Adrenal gland (tissue), 12 donors: Measurements from ENCODE around the gene PPP1R14B. TPM values are rescaled to one million over a fixed set of nuclear protein-coding genes. Genes with fewer than 3 reads are reported as not detected.

Experiments
- DNase-seq, 7 donors: peaks; one replicate each; pipeline ENCODE4 v3.0.0-alpha.2; 2019 to 2020
- H3K27ac ChIP-seq, 5 donors: fragments of 200-600 bp; sonication (generic) in 4 of 5; 1 replicate in 3 of 5; 2 replicates in 2 of 5; pipeline versions ENCODE4 v1.5.1 to v1.8.0; 2016 to 2020; ENCODE audit warnings: mild to moderate bottlenecking in 1 of 5
- H3K27me3 ChIP-seq: fragments of 200-600 bp; 2 replicates; pipeline ENCODE4 v1.8.0; 2021
- H3K36me3 ChIP-seq, 2 donors: fragments of 200-600 bp; replicated peaks in 1 of 2; 1 replicate in 1 of 2; 2 replicates in 1 of 2; pipeline versions ENCODE4 v1.5.1 to v1.8.0; 2018 to 2022
- H3K4me1 ChIP-seq, 2 donors: fragments of 200-600 bp; replicated peaks in 1 of 2; 1 replicate in 1 of 2; 2 replicates in 1 of 2; pipeline versions ENCODE4 v1.5.1 to v1.8.0; 2018 to 2021
- H3K4me3 ChIP-seq, 4 donors: fragments of 200-600 bp; sonication (generic) in 3 of 4; one replicate each; pipeline ENCODE4 v1.5.1; 2016 to 2018
- H3K9me3 ChIP-seq, 3 donors: fragments of 200-600 bp; sonication (generic) in 1 of 3; replicated peaks in 1 of 3; 1 replicate in 2 of 3; 2 replicates in 1 of 3; pipeline versions ENCODE4 v1.5.1 to v1.8.0; 2016 to 2021
- CTCF ChIP-seq, 6 experiments: fragments of 450-650 bp in 4 of 6; fragments of 200-600 bp in 2 of 6; sonication (generic) in 1 of 6; IDR thresholded peaks; 1 replicate in 5 of 6; 2 replicates in 1 of 6; pipeline versions ENCODE4 v1.5.1 to v1.8.0; 2016 to 2021; ENCODE audit warnings: antibody characterized with exemption in 6 of 6, mild to moderate bottlenecking in 2 of 6, moderate library complexity in 1 of 6
- POLR2A ChIP-seq, 2 donors: fragments of 450-650 bp; IDR thresholded peaks; one replicate each; pipeline ENCODE4 v1.6.1; 2017; ENCODE audit warnings: antibody characterized with exemption in 2 of 2, mild to moderate bottlenecking in 2 of 2, moderate library complexity in 1 of 2
- WGBS, 4 donors: extraction: QIAGEN DNeasy Blood & Tissue Kit in 2 of 4; methylation state at CpG; one replicate each; pipeline versions ENCODE4 v1.1.5 to v1.1.7; 2013 to 2017; 5-methylcytosine and 5-hydroxymethylcytosine counted together
- intact Hi-C, 2 donors: fragments of 100-400 bp; cut with DNase I; formaldehyde crosslinking; loops; one replicate each; pipeline versions ENCODE4 v1.14.1 to v1.15.0; 2022 to 2023
- polyA plus RNA-seq, 3 donors: library from polyadenylated mRNA; stranded (reverse); fragments of 200-250 nt in 2 of 3; fragments of 350-450 nt in 1 of 3; fragmentation: Illumina TruSeq in 1 of 3; extraction: RNeasy Lipid Tissue Mini Kit (QIAGEN cat#74804) in 1 of 3; gene quantifications; one replicate each; pipeline ENCODE4 v1.2.3, GENCODE V29; 2013 to 2014
- total RNA-seq, 9 donors: library from RNA; depleted of rRNA in 4 of 9; stranded (reverse); fragments of >200 nt in 4 of 9; fragments of 120-200 nt in 1 of 9; fragmentation: NEBNext Ultra II Directional in 1 of 9; extraction: Animal tissue kit (Norgen Biotek cat#: 25700) in 1 of 9; gene quantifications; one replicate each; pipeline versions ENCODE4 v1.1.0 to v1.2.4, GENCODE V29; 2013 to 2023
- donor health status: healthy with polysubstance abuse.
- donor health status: Bipolar disorder and iron deficiency.
- donor health status: DM: yes; HTN: yes; CAD: no.
- donor health status: DM: no; HTN: no; CAD: no.
- donor health status: DM: no; HTN: no; CAD: no.
- donor health status: DM: yes; HTN: yes; CAD: no.

PPP1R14B gene
- total and polyA plus RNA-seq, 12 donors = 77.2 to 331 (median 131) TPM

GRCh38 chr11:64295760-64296159 lies 49.0 kb upstream of the PPP1R14B start:
- WGBS, 4 donors = 80 to 94% (median 87%) methylated on average over 4 of the region's 4 CpGs
- Histone ChIP-seq H3K27me3 (peaks cover 63% of the 10 kb centered on the region), H3K36me3 (no peaks in the 10 kb centered on the region), H3K4me1 (peaks cover 18 to 30% of the 10 kb centered on the region in 2 donors), H3K9me3 (no peaks in the 10 kb centered on the region), H3K27ac (no peak overlapping the region), H3K4me3 (no peak overlapping the region)
- TF ChIP-seq POLR2A (IDR thresholded peaks at IDR 0.05) (no peak), CTCF (IDR thresholded peaks at IDR 0.05) (no peak)
- DNase-seq = no peak
- intact Hi-C loops = loop anchor here in 1 of 2 donors (5.0 to 10.0 kb wide), 2 partner anchors 88 to 291 kb away; partner anchors contain the start of gene FERMT3

DNA sequence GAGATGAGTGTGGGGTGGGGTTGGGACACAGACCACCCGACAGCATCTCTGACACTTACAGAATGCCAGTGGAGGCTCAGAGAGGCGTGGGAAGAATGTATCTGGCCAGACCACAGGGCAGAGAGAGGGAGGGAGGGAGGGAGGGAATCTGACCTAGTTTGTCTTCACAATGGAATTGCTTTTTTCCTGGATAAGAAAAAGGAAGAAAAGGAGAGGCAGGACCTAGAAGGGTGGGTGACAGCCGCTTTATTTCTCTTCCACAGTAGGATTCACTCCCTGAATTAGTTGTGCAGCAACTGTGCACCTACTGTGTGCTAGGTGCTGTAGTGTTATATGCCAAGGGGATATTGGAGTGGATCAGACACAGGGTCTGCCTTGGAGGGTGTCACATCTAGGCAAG lies 48.0 kb upstream of the PPP1R14B start:
- TF ChIP-seq CTCF (IDR thresholded peaks at IDR 0.05) (no peak), POLR2A (IDR thresholded peaks at IDR 0.05) (no peak)
- peaks cover 61% of the 10 kb centered on the region for H3K27me3 ChIP-seq
- WGBS, 4 donors = 37 to 54% (median 40%) methylated on average over 3 of the region's 3 CpGs
- peaks cover 8 to 20% of the 10 kb centered on the region in 2 donors for H3K4me1 ChIP-seq
- H3K27ac ChIP-seq = no peak overlapping the region
- intact Hi-C loops = loop anchor here in 1 of 2 donors (5.0 to 10.0 kb wide), 2 partner anchors 87 to 290 kb away; partner anchors contain the start of gene FERMT3
- H3K36me3 ChIP-seq = no peaks in the 10 kb centered on the region
- no peaks in the 10 kb centered on the region for H3K9me3 ChIP-seq
- no peak overlapping the region for H3K4me3 ChIP-seq
- DNase-seq = no peak

DNA sequence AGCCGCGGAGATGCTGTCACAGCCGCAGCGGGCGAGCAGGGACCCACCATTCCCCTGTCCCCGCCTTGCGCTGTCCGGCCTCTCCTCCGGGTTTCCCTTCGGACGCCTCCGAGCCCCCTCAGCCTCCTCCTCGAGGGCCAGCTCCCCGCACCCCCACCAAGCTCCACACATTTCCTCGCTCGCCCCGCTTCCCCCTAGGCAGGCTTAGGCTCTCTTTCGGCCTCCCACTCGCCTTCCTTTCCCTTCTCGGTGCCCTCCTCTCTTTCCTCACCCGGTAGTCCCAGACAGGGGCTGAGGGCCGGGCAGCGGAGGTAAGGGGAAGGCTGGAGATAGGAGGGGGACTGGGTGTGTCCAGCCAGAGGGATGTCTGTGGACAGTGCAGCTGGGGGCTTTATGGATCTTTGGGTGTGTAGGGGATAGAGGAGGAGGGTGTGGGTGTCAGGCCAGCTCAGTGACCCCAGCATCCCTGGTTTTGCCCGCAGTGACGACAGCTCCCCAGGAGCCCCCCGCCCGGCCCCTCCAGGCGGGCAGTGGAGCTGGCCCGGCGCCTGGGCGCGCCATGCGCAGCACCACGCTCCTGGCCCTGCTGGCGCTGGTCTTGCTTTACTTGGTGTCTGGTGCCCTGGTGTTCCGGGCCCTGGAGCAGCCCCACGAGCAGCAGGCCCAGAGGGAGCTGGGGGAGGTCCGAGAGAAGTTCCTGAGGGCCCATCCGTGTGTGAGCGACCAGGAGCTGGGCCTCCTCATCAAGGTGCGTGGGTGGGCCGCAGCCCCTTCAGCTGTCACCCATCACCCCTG lies 45.9 kb upstream of the PPP1R14B start:
- intact Hi-C loops = loop anchor here in 1 of 2 donors (10.0 kb wide), 1 partner anchor 288 kb away; no protein-coding TSS in a partner anchor
- H3K4me3 ChIP-seq = no peak overlapping the region
- no peak for TF ChIP-seq POLR2A (IDR thresholded peaks at IDR 0.05)
- TF ChIP-seq CTCF (IDR thresholded peaks at IDR 0.05) = no peak
- H3K9me3 ChIP-seq = no peaks in the 10 kb centered on the region
- whole genome bisulfite sequencing, 4 donors = 41 to 53% (median 49%) methylated on average over 12 to 42 of the region's 42 CpGs
- H3K27ac ChIP-seq = no peak overlapping the region
- H3K27me3 ChIP-seq = peaks cover 41% of the 10 kb centered on the region
- no peak for DNase-seq
- H3K4me1 ChIP-seq = peaks cover 0 to 10% of the 10 kb centered on the region in 2 donors
- H3K36me3 ChIP-seq = no peaks in the 10 kb centered on the region

GRCh38 chr11:64291752-64292459 lies 45.2 kb upstream of the PPP1R14B start:
- peaks cover 33% of the 10 kb centered on the region for H3K27me3 ChIP-seq
- no peaks in the 10 kb centered on the region for H3K36me3 ChIP-seq
- no peak for DNase-seq
- 0 to 1% (median 0%) methylated on average over 4 to 96 of the region's 96 CpGs; no CpG with 5 or more reads in 1 of the 4 donors for WGBS, 4 donors
- peaks cover 0 to 10% of the 10 kb centered on the region in 2 donors for H3K4me1 ChIP-seq
- no peak overlapping the region for H3K27ac ChIP-seq
- TF ChIP-seq POLR2A (IDR thresholded peaks at IDR 0.05) (no peak), CTCF (IDR thresholded peaks at IDR 0.05) (no peak)
- intact Hi-C loops = loop anchor here in 1 of 2 donors (10.0 kb wide), 1 partner anchor 287 kb away; no protein-coding TSS in a partner anchor
- peak overlapping the region in 1 of 4 donors; percentile 35 for H3K4me3 ChIP-seq
- H3K9me3 ChIP-seq = no peaks in the 10 kb centered on the region
